Measurements from ENCODE around the gene PI4KA. TPM values are rescaled to one million over a fixed set of nuclear protein-coding genes. Genes with fewer than 3 reads are reported as not detected.

The PI4KA gene
- total RNA-seq, 3 donors from 2014 or later (not counting 1 experiment from before 2014, with no cell fraction given), result 208 to 233 (median 215) TPM

- no peak for TF ChIP-seq CTCF (IDR thresholded peaks at IDR 0.05)
- Histone ChIP-seq H3K27ac (ENCODE audit: low read length) (no peak overlapping the region), H3K36me3 (ENCODE audit: control insufficient read depth, insufficient read depth, low read length) (peaks cover 2% of the 10 kb centered on the region), H3K27me3 (ENCODE audit: control insufficient read depth, insufficient read depth, low read length) (no peaks in the 10 kb centered on the region), H3K4me1 (ENCODE audit: control insufficient read depth, insufficient read depth, low read length) (peaks cover 78% of the 10 kb centered on the region), H3K4me3 (ENCODE audit: low read length) (no peak overlapping the region), H3K9me3 (ENCODE audit: control insufficient read depth, insufficient read depth, low read length) (no peaks in the 10 kb centered on the region)
- 27% methylated on average over 3 of the region's 4 CpGs for WGBS (ENCODE audit: insufficient coverage)
- Mint-ChIP-seq H3K27ac (peak overlapping the region; percentile 48 to 74), H3K36me3 (no peaks in the 10 kb centered on the region), H3K27me3 (ENCODE audit: low read depth in 2 of 2) (no peaks in the 10 kb centered on the region), H3K9me3 (no peaks in the 10 kb centered on the region), H3K4me1 (peaks cover 68 to 82% of the 10 kb centered on the region in 2 donors), H3K4me3 (no peak overlapping the region)
- ATAC-seq (no peak), DNase-seq (no peak)
- intact Hi-C loops (cut with micrococcal nuclease), result no loop called here
These were observed 4.8 kb upstream of the PI4KA start for GRCh38 chr22:20863366-20863765.

GRCh38 chr22:20862540-20862939, 3.9 kb upstream of the PI4KA start:
- Mint-ChIP-seq H3K27ac (peak overlapping the region in 1 of 2 donors; percentile 56), H3K4me1 (peaks cover 66 to 82% of the 10 kb centered on the region in 2 donors)
- no peak for TF ChIP-seq CTCF (IDR thresholded peaks at IDR 0.05)

DNA sequence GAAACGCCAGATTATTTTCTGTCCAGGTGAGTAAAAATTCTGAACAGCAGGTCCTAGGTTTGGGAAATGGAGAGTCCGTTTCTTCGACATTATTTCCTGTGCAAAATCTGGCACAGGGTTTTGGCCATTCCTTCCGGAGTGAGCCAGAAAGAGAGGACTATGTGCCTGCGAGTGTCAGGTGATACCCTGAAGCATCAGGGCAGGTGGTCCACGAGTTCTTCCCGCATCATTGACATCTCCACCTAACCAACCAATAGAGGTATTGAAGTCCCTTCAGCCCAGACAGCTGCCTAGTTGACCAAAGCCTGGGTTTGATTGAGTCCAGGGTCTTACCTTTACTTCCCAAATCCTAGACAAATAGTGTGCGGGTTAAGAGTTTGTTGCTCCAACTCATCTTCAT, 1.0 kb upstream of the PI4KA start:
- Mint-ChIP-seq H3K9me3 (no peaks in the 10 kb centered on the region), H3K36me3 (no peaks in the 10 kb centered on the region), H3K27me3 (ENCODE audit: low read depth in 2 of 2) (no peaks in the 10 kb centered on the region), H3K27ac (peak overlapping the region; percentile 89 to 92), H3K4me1 (peaks cover 60 to 76% of the 10 kb centered on the region in 2 donors), H3K4me3 (peak overlapping the region; percentile 94)
- peak overlapping the region; percentile 74 for H3K4me3 ChIP-seq (ENCODE audit: low read length)
- 39% methylated on average over 8 of the region's 8 CpGs for WGBS (ENCODE audit: insufficient coverage)
- H3K27me3 ChIP-seq (ENCODE audit: control insufficient read depth, insufficient read depth, low read length), result no peaks in the 10 kb centered on the region
- peak in 1 of 2 donors; percentile 27 for DNase-seq
- TF ChIP-seq CTCF (IDR thresholded peaks at IDR 0.05), result no peak
- H3K27ac ChIP-seq (ENCODE audit: low read length), result peak overlapping the region; percentile 74
- H3K9me3 ChIP-seq (ENCODE audit: control insufficient read depth, insufficient read depth, low read length), result no peaks in the 10 kb centered on the region
- peaks cover 2% of the 10 kb centered on the region for H3K36me3 ChIP-seq (ENCODE audit: control insufficient read depth, insufficient read depth, low read length)
- ATAC-seq, result no peak
- intact Hi-C loops (cut with micrococcal nuclease), result no loop called here
- peaks cover 66% of the 10 kb centered on the region for H3K4me1 ChIP-seq (ENCODE audit: control insufficient read depth, insufficient read depth, low read length)

More at GRCh38 chr22:20862540-20862939, 3.9 kb upstream of the PI4KA start:
- Mint-ChIP-seq H3K9me3 (no peaks in the 10 kb centered on the region), H3K36me3 (no peaks in the 10 kb centered on the region), H3K4me3 (no peak overlapping the region), H3K27me3 (ENCODE audit: low read depth in 2 of 2) (no peaks in the 10 kb centered on the region)
- intact Hi-C loops (cut with micrococcal nuclease), result no loop called here
- Histone ChIP-seq H3K9me3 (ENCODE audit: control insufficient read depth, insufficient read depth, low read length) (no peaks in the 10 kb centered on the region), H3K4me1 (ENCODE audit: control insufficient read depth, insufficient read depth, low read length) (peaks cover 80% of the 10 kb centered on the region), H3K36me3 (ENCODE audit: control insufficient read depth, insufficient read depth, low read length) (peaks cover 2% of the 10 kb centered on the region), H3K27me3 (ENCODE audit: control insufficient read depth, insufficient read depth, low read length) (no peaks in the 10 kb centered on the region), H3K4me3 (ENCODE audit: low read length) (no peak overlapping the region), H3K27ac (ENCODE audit: low read length) (no peak overlapping the region)
- ATAC-seq (no peak), DNase-seq (no peak)
- 99% methylated on average over 2 of the region's 2 CpGs for WGBS (ENCODE audit: insufficient coverage)

All from natural killer cell (primary cell).